Astrocyte (in vitro differentiated cells and primary cell): ENCODE measurements around the gene PBX3. TPM values are rescaled to one million over a fixed set of nuclear protein-coding genes. Genes with fewer than 3 reads are reported as not detected.
A peak's percentile ranks its signal among the peaks of the same experiment; 100 is the strongest.

Source experiments
- DNase-seq: peaks from one replicate; pipeline ENCODE4 v3.0.0-alpha.2; 2010; ENCODE audit warnings: low read depth
- FAIRE-seq: peaks from 2 replicates; lab custom pipeline; 2011; peaks lifted over from hg19 to GRCh38; lab: Jason Lieb, UNC
- H2AFZ ChIP-seq: 2 replicates; pipeline ENCODE4 v1.6.0; 2012; ENCODE audit warnings: low read depth, low read length, inconsistent platforms
- H3K27ac ChIP-seq: 2 replicates; pipeline ENCODE4 v1.5.1; 2011; ENCODE audit warnings: low read depth, low read length, inconsistent platforms
- H3K27me3 ChIP-seq: 2 replicates; pipeline ENCODE4 v1.6.0; 2011; ENCODE audit warnings: low read length, inconsistent platforms; ENCODE audit not compliant: insufficient read depth
- H3K36me3 ChIP-seq: 2 replicates; pipeline ENCODE4 v1.5.1; 2011; ENCODE audit warnings: low read length, inconsistent platforms; ENCODE audit not compliant: insufficient read depth
- H3K4me1 ChIP-seq: 2 replicates; pipeline ENCODE4 v1.5.1; 2011; ENCODE audit warnings: low read length, inconsistent platforms; ENCODE audit not compliant: insufficient read depth
- H3K4me2 ChIP-seq: 2 replicates; pipeline ENCODE4 v1.6.0; 2012; ENCODE audit warnings: low read length, inconsistent platforms
- H3K4me3 ChIP-seq: 2 replicates; pipeline ENCODE4 v1.5.1; 2011; ENCODE audit warnings: low read depth, mild to moderate bottlenecking, low read length, inconsistent platforms; ENCODE audit not compliant: insufficient read depth
- H3K79me2 ChIP-seq: 2 replicates; pipeline ENCODE4 v1.6.0; 2012; ENCODE audit warnings: mild to moderate bottlenecking, low read length, inconsistent platforms; ENCODE audit not compliant: insufficient read depth
- H3K9ac ChIP-seq: 2 replicates; pipeline ENCODE4 v1.6.0; 2012; ENCODE audit warnings: mild to moderate bottlenecking, low read length, inconsistent platforms
- H3K9me3 ChIP-seq: 2 replicates; pipeline ENCODE4 v1.5.1; 2012; ENCODE audit warnings: low read depth, mild to moderate bottlenecking, low read length, inconsistent platforms; ENCODE audit not compliant: insufficient read depth
- H4K20me1 ChIP-seq: 2 replicates; pipeline ENCODE4 v1.6.0; 2012; ENCODE audit warnings: low read length, inconsistent platforms; ENCODE audit not compliant: insufficient read depth
- H3K27ac Mint-ChIP-seq: one replicate; pipeline ENCODE4 v1.8.0; 2021; ENCODE audit warnings: mild to moderate bottlenecking, mixed read lengths; ENCODE audit not compliant: unreplicated experiment
- H3K27me3 Mint-ChIP-seq: one replicate; pipeline ENCODE4 v1.8.0; 2021; ENCODE audit warnings: low read depth, mixed read lengths; ENCODE audit not compliant: unreplicated experiment
- H3K36me3 Mint-ChIP-seq: one replicate; pipeline ENCODE4 v1.8.0; 2021; ENCODE audit warnings: low read depth, mixed read lengths; ENCODE audit not compliant: unreplicated experiment
- H3K4me1 Mint-ChIP-seq: one replicate; pipeline ENCODE4 v1.8.0; 2021; ENCODE audit warnings: low read depth, mixed read lengths; ENCODE audit not compliant: unreplicated experiment
- H3K4me3 Mint-ChIP-seq: one replicate; pipeline ENCODE4 v1.8.0; 2021; ENCODE audit warnings: mild to moderate bottlenecking, moderate library complexity, mixed read lengths; ENCODE audit not compliant: unreplicated experiment
- H3K9me3 Mint-ChIP-seq: one replicate; pipeline ENCODE4 v1.8.0; 2021; ENCODE audit warnings: mild to moderate bottlenecking, mixed read lengths; ENCODE audit not compliant: unreplicated experiment
- EZH2 ChIP-seq: IDR thresholded peaks from 2 replicates; pipeline ENCODE4 v1.6.1; 2012; ENCODE audit warnings: mild to moderate bottlenecking, low read length, inconsistent platforms; ENCODE audit not compliant: insufficient read depth
- total RNA-seq: library from RNA; stranded (reverse); gene quantifications from 2 replicates; pipeline ENCODE4 v1.2.1, GENCODE V29; 2021
- TF ChIP-seq, protein P1 (sequence below): IDR thresholded peaks from 2 replicates; pipeline ENCODE4 v1.5.1; 2011; ENCODE audit warnings: low read depth, mild to moderate bottlenecking, inconsistent platforms, low read length, moderate library complexity; ENCODE audit not compliant: insufficient read depth

Gene PBX3
- total RNA-seq, 1 donor from 2014 or later: 51.2 TPM

DNA sequence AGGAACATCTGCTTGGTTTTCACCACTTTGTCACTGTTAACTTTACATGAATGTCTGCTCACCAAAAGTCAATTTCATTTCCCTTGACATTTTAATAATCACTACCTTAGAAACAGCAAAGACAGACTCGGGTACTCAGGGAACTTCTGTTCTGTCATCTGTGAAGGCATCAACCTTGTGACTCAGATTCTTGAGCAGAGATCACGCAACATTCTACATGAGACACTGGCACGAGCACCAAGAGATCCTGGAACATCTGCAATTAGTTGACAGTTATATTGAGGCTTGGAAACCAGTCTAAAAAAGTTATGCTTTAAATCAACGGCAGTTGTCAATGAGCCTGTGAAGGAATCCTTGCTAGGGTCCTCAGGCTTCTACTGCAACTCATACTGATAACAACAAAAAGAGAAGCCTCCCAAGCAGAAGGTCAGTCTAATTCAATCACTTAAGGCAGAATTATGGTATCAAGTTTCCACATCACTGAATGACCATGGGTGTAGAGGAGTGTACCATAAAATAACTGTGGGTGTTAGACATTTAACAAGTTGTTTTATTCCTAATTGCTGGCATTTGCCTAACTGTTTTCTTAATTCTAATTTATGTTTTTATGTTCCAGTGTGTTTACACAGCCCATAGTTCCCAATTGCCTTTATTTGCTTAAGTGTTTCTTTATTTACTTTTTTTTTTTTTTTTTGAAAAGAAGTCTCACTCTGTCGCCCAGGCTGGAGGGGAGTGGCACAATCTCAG, 3.3 kb upstream of the PBX3 start:
- Mint-ChIP-seq H3K4me3 (no peak overlapping the region), H3K27ac (no peak overlapping the region), H3K4me1 (peaks cover 13% of the 10 kb centered on the region)

DNA sequence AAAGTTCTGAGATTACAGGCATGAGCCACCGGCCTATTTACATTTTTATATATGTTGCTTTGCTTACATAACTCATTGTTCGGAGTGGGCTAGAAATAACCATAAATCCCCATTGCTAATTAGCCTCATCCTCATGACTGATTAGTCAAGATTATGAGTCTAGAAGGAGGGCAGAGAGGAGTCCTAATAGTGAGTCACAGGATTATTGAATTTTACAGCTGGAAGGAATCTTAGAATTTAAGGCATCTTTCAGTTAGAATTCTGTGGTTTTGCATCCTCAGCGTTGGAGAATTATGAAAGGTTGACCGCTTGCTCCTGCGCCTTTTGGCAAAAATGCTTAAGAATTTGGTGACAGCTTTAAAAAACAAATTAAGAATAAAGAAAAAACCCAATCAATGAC, 2.6 kb upstream of the PBX3 start:
- Histone ChIP-seq H3K4me2 (peak overlapping the region; percentile 88), H3K4me3 (no peak overlapping the region), H3K9ac (no peak overlapping the region), H2AFZ (no peak overlapping the region), H3K36me3 (no peaks in the 10 kb centered on the region), H3K9me3 (no peaks in the 10 kb centered on the region), H4K20me1 (peaks cover 2% of the 10 kb centered on the region), H3K4me1 (peaks cover 18% of the 10 kb centered on the region), H3K27ac (peak overlapping the region; percentile 64), H3K27me3 (no peaks in the 10 kb centered on the region), H3K79me2 (peaks cover 23% of the 10 kb centered on the region)
- peak overlapping the region; percentile 68 for H3K27ac Mint-ChIP-seq
- no peak for TF ChIP-seq EZH2
- TF ChIP-seq, protein P1, sequence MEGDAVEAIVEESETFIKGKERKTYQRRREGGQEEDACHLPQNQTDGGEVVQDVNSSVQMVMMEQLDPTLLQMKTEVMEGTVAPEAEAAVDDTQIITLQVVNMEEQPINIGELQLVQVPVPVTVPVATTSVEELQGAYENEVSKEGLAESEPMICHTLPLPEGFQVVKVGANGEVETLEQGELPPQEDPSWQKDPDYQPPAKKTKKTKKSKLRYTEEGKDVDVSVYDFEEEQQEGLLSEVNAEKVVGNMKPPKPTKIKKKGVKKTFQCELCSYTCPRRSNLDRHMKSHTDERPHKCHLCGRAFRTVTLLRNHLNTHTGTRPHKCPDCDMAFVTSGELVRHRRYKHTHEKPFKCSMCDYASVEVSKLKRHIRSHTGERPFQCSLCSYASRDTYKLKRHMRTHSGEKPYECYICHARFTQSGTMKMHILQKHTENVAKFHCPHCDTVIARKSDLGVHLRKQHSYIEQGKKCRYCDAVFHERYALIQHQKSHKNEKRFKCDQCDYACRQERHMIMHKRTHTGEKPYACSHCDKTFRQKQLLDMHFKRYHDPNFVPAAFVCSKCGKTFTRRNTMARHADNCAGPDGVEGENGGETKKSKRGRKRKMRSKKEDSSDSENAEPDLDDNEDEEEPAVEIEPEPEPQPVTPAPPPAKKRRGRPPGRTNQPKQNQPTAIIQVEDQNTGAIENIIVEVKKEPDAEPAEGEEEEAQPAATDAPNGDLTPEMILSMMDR: no peak
- H3K9me3 Mint-ChIP-seq: no peaks in the 10 kb centered on the region
- H3K36me3 Mint-ChIP-seq: no peaks in the 10 kb centered on the region
- FAIRE-seq (peak; percentile 86), DNase-seq (peak; percentile 91)
- H3K4me1 Mint-ChIP-seq: peaks cover 17% of the 10 kb centered on the region
- peak overlapping the region; percentile 60 for H3K4me3 Mint-ChIP-seq
- H3K27me3 Mint-ChIP-seq: no peaks in the 10 kb centered on the region

More for the DNA sequence above, 3.3 kb upstream of the PBX3 start:
- Mint-ChIP-seq H3K36me3 (no peaks in the 10 kb centered on the region), H3K27me3 (no peaks in the 10 kb centered on the region), H3K9me3 (no peaks in the 10 kb centered on the region)
- no peak overlapping the region for H3K9ac ChIP-seq
- no peak overlapping the region for H2AFZ ChIP-seq
- peaks cover 18% of the 10 kb centered on the region for H3K4me1 ChIP-seq
- DNase-seq: no peak
- H3K27me3 ChIP-seq: no peaks in the 10 kb centered on the region
- no peaks in the 10 kb centered on the region for H4K20me1 ChIP-seq
- no peak overlapping the region for H3K27ac ChIP-seq
- peaks cover 15% of the 10 kb centered on the region for H3K79me2 ChIP-seq
- no peak for TF ChIP-seq EZH2
- TF ChIP-seq, protein P1: no peak
- H3K36me3 ChIP-seq: no peaks in the 10 kb centered on the region
- no peak for FAIRE-seq
- no peak overlapping the region for H3K4me2 ChIP-seq
- H3K9me3 ChIP-seq: no peaks in the 10 kb centered on the region
- no peak overlapping the region for H3K4me3 ChIP-seq

DNA sequence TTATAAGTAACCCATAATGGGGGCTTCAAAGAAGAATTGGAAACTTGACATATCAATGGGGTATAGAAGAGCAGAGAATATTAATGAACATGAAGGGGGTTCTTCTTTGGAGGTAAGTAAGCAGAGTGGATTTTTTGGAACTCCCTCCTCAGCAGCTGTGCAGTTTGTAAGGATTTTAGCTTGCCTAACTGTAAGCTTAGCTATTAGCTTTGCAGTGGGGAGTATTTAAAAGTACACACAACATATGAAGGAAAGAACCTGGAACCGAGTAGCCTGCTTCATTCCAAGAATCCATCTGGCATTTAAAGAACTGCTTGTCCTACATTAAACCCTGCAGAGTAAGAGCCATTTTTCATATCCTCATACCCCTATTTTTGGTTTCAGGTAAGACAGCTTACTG, 2.2 kb upstream of the PBX3 start:
- DNase-seq: peak; percentile 50
- Histone ChIP-seq H3K27me3 (no peaks in the 10 kb centered on the region), H3K4me2 (peak overlapping the region; percentile 88), H3K79me2 (peaks cover 27% of the 10 kb centered on the region), H2AFZ (no peak overlapping the region), H3K4me3 (no peak overlapping the region), H3K9me3 (no peaks in the 10 kb centered on the region), H3K36me3 (no peaks in the 10 kb centered on the region), H3K27ac (peak overlapping the region; percentile 64), H3K9ac (peak overlapping the region; percentile 58), H4K20me1 (peaks cover 4% of the 10 kb centered on the region), H3K4me1 (peaks cover 17% of the 10 kb centered on the region)
- Mint-ChIP-seq H3K36me3 (no peaks in the 10 kb centered on the region), H3K4me1 (peaks cover 17% of the 10 kb centered on the region), H3K27ac (peak overlapping the region; percentile 68), H3K4me3 (peak overlapping the region; percentile 90), H3K27me3 (no peaks in the 10 kb centered on the region), H3K9me3 (no peaks in the 10 kb centered on the region)
- TF ChIP-seq, protein P1: no peak
- no peak for TF ChIP-seq EZH2
- FAIRE-seq: no peak
